ENCODE measurements around the gene PSEN2.
"Not testable (repeated sequence)": the region's sequence is repeated elsewhere in the genome, so short reads cannot be mapped to it uniquely, and the experiment has no call there.

Gene PSEN2

GRCh38 chr1:226829105-226829504 lies 41.3 kb upstream of the PSEN2 start:
- Histone ChIP-seq H3K27ac (no peak overlapping the region), H3K4me2 (peak overlapping the region; percentile 70; the same call in 1 of the 2 replicates), H3K36me3 (no peaks in the 10 kb centered on the region), H3K4me1 (peaks cover 53% of the 10 kb centered on the region), H3K4me3 (no peak overlapping the region), H4K20me1 (no peaks in the 10 kb centered on the region), H3K27me3 (no peaks in the 10 kb centered on the region), H3K9me3 (peaks cover 20% of the 10 kb centered on the region), H3K9ac (no peak overlapping the region)
- TF ChIP-seq Cebpa-rat (IDR thresholded peaks at IDR 0.05), result no peak

- Histone ChIP-seq H3K4me1 (peaks cover 51% of the 10 kb centered on the region), H3K27me3 (no peaks in the 10 kb centered on the region), H3K4me2 (no peak overlapping the region), H4K20me1 (no peaks in the 10 kb centered on the region), H3K4me3 (no peak overlapping the region), H3K36me3 (no peaks in the 10 kb centered on the region), H3K9ac (no peak overlapping the region), H3K27ac (no peak overlapping the region), H3K9me3 (peaks cover 35% of the 10 kb centered on the region)
- TF ChIP-seq Cebpa-rat (IDR thresholded peaks at IDR 0.05), result no peak
Measured at GRCh38 chr1:226831953-226832352, 38.5 kb upstream of the PSEN2 start.

- no peak for TF ChIP-seq Cebpa-rat (IDR thresholded peaks at IDR 0.05)
- H3K9me3 ChIP-seq, result peaks cover 35% of the 10 kb centered on the region
Measured at GRCh38 chr1:226832613-226833012, 37.8 kb upstream of the PSEN2 start.

GRCh38 chr1:226834179-226834578 lies 36.2 kb upstream of the PSEN2 start:
- not testable (repeated sequence) for H3K36me3 ChIP-seq, H3K4me3 ChIP-seq, H3K27me3 ChIP-seq, H3K9ac ChIP-seq, H4K20me1 ChIP-seq, H3K4me2 ChIP-seq, H3K27ac ChIP-seq
- Histone ChIP-seq H3K9me3 (peaks cover 35% of the 10 kb centered on the region), H3K4me1 (peaks cover 29% of the 10 kb centered on the region)

More at GRCh38 chr1:226832613-226833012, 37.8 kb upstream of the PSEN2 start:
- H3K4me2 ChIP-seq, result no peak overlapping the region
- H4K20me1 ChIP-seq, result no peaks in the 10 kb centered on the region
- H3K27me3 ChIP-seq, result no peaks in the 10 kb centered on the region
- H3K4me3 ChIP-seq, result no peak overlapping the region
- H3K4me1 ChIP-seq, result peaks cover 45% of the 10 kb centered on the region
- no peak overlapping the region for H3K27ac ChIP-seq
- H3K36me3 ChIP-seq, result no peaks in the 10 kb centered on the region
- H3K9ac ChIP-seq, result no peak overlapping the region

- Histone ChIP-seq H3K4me1 (peaks cover 17% of the 10 kb centered on the region), H3K9me3 (peaks cover 35% of the 10 kb centered on the region)
- H3K4me3 ChIP-seq, H3K9ac ChIP-seq, H3K27me3 ChIP-seq, H3K4me2 ChIP-seq, H3K36me3 ChIP-seq, H3K27ac ChIP-seq, H4K20me1 ChIP-seq: not testable (repeated sequence)
Measured at GRCh38 chr1:226835396-226835795, 35.0 kb upstream of the PSEN2 start.

- H4K20me1 ChIP-seq, H3K4me2 ChIP-seq, H3K4me1 ChIP-seq, H3K9ac ChIP-seq, H3K36me3 ChIP-seq, H3K4me3 ChIP-seq, H3K27me3 ChIP-seq, H3K27ac ChIP-seq: not testable (repeated sequence)
- H3K9me3 ChIP-seq, result peaks cover 26% of the 10 kb centered on the region
Measured at GRCh38 chr1:226837966-226838365, 32.5 kb upstream of the PSEN2 start.

GRCh38 chr1:226838456-226838855 lies 32.0 kb upstream of the PSEN2 start:
- Histone ChIP-seq H3K9me3 (peaks cover 22% of the 10 kb centered on the region), H3K4me2 (no peak overlapping the region), H3K27ac (no peak overlapping the region), H3K9ac (no peak overlapping the region), H3K36me3 (no peaks in the 10 kb centered on the region), H3K27me3 (no peaks in the 10 kb centered on the region), H3K4me3 (no peak overlapping the region), H4K20me1 (no peaks in the 10 kb centered on the region), H3K4me1 (no peaks in the 10 kb centered on the region)
- TF ChIP-seq Cebpa-rat (IDR thresholded peaks at IDR 0.05), result no peak

- no peak for TF ChIP-seq Cebpa-rat (IDR thresholded peaks at IDR 0.05)
- Histone ChIP-seq H3K4me3 (no peak overlapping the region), H4K20me1 (no peaks in the 10 kb centered on the region), H3K4me1 (peaks cover 36% of the 10 kb centered on the region), H3K27ac (no peak overlapping the region), H3K4me2 (no peak overlapping the region), H3K36me3 (no peaks in the 10 kb centered on the region), H3K27me3 (no peaks in the 10 kb centered on the region), H3K9ac (no peak overlapping the region), H3K9me3 (no peaks in the 10 kb centered on the region)
Measured at GRCh38 chr1:226845624-226846023, 24.8 kb upstream of the PSEN2 start.

GRCh38 chr1:226846786-226847185 lies 23.6 kb upstream of the PSEN2 start:
- H3K4me2 ChIP-seq, result peak overlapping the region; percentile 39
- no peaks in the 10 kb centered on the region for H3K36me3 ChIP-seq
- TF ChIP-seq Cebpa-rat (IDR thresholded peaks at IDR 0.05), result no peak
- peaks cover 36% of the 10 kb centered on the region for H3K4me1 ChIP-seq
- H3K27ac ChIP-seq, result no peak overlapping the region
- H4K20me1 ChIP-seq, result no peaks in the 10 kb centered on the region
- no peak overlapping the region for H3K9ac ChIP-seq
- H3K4me3 ChIP-seq, result no peak overlapping the region
- H3K27me3 ChIP-seq, result no peaks in the 10 kb centered on the region
- no peaks in the 10 kb centered on the region for H3K9me3 ChIP-seq

GRCh38 chr1:226854548-226854947 lies 15.9 kb upstream of the PSEN2 start:
- not testable (repeated sequence) for H3K27me3 ChIP-seq, H3K4me1 ChIP-seq, H3K9me3 ChIP-seq, H3K27ac ChIP-seq, H3K9ac ChIP-seq, H3K36me3 ChIP-seq, H4K20me1 ChIP-seq, H3K4me2 ChIP-seq, H3K4me3 ChIP-seq

GRCh38 chr1:226862890-226863289 lies 7.5 kb upstream of the PSEN2 start:
- Histone ChIP-seq H3K9me3 (no peaks in the 10 kb centered on the region), H3K4me3 (no peak overlapping the region), H3K4me1 (peaks cover 28% of the 10 kb centered on the region), H3K27ac (no peak overlapping the region), H4K20me1 (no peaks in the 10 kb centered on the region), H3K9ac (no peak overlapping the region), H3K4me2 (peak overlapping the region; percentile 70), H3K36me3 (no peaks in the 10 kb centered on the region), H3K27me3 (no peaks in the 10 kb centered on the region)
- TF ChIP-seq Cebpa-rat (IDR thresholded peaks at IDR 0.05), result no peak
